Stomach (tissue), 9 donors: ENCODE results near the gene IRF8. TPM values are rescaled to one million over a fixed set of nuclear protein-coding genes. Genes with fewer than 3 reads are reported as not detected.

Experiments
- DNase-seq, 2 donors: peaks; one replicate each; pipeline versions ENCODE4 v3.0.0 to v3.0.0-alpha.2; 2013 to 2019
- H3K27ac ChIP-seq, 5 donors: fragments of 200-600 bp in 4 of 5; sonication (generic) in 4 of 5; one replicate each; pipeline ENCODE4 v1.5.1; 2013 to 2019; ENCODE audit warnings: mild to moderate bottlenecking in 1 of 5, moderate library complexity in 1 of 5
- H3K27me3 ChIP-seq, 3 donors: fragments of 200-600 bp; sonication (generic); one replicate each; pipeline ENCODE4 v1.5.1; 2017 to 2019; ENCODE audit warnings: mixed run types in 1 of 3
- H3K36me3 ChIP-seq, 4 donors: fragments of 200-600 bp; sonication (generic); 1 replicate in 3 of 4; 2 replicates in 1 of 4; pipeline ENCODE4 v1.5.1; 2016 to 2019
- H3K4me1 ChIP-seq, 4 donors: fragments of 200-600 bp; sonication (generic); one replicate each; pipeline ENCODE4 v1.5.1; 2016 to 2019
- H3K4me3 ChIP-seq, 4 donors: fragments of 200-600 bp; sonication (generic) in 3 of 4; one replicate each; pipeline ENCODE4 v1.5.1; 2016 to 2019; ENCODE audit warnings: mild to moderate bottlenecking in 1 of 4
- H3K9me3 ChIP-seq, 4 donors: fragments of 200-600 bp; sonication (generic); one replicate each; pipeline ENCODE4 v1.5.1; 2016 to 2019
- CTCF ChIP-seq, 7 experiments: fragments of 450-650 bp in 4 of 7; fragments of 200-600 bp in 3 of 7; sonication (generic) in 3 of 7; IDR thresholded peaks; one replicate each; pipeline ENCODE4 v1.5.1; 2016 to 2019; ENCODE audit warnings: antibody characterized with exemption in 7 of 7, control low read depth in 2 of 7, mild to moderate bottlenecking in 1 of 7
- EP300 ChIP-seq: sonication (generic); formaldehyde crosslinking; IDR thresholded peaks from one replicate; pipeline ENCODE4 v1.6.1; 2017; ENCODE audit warnings: antibody characterized with exemption
- POLR2A ChIP-seq, 4 donors: fragments of 450-650 bp; IDR thresholded peaks; one replicate each; pipeline ENCODE4 v1.6.1; 2016; ENCODE audit warnings: antibody characterized with exemption in 4 of 4, control low read depth in 2 of 4, mild to moderate bottlenecking in 1 of 4, moderate library complexity in 1 of 4
- POLR2AphosphoS5 ChIP-seq, 3 donors: sonication (generic); formaldehyde crosslinking; IDR thresholded peaks; one replicate each; pipeline ENCODE4 v1.6.1; 2016; ENCODE audit warnings: antibody characterized with exemption in 3 of 3
- WGBS, 5 donors: extraction: QIAGEN DNeasy Blood & Tissue Kit in 3 of 5; methylation state at CpG; one replicate each; pipeline versions ENCODE4 v1.1.5 to v1.1.7; 2013 to 2018; 5-methylcytosine and 5-hydroxymethylcytosine counted together
- intact Hi-C: fragments of 100-400 bp; cut with DNase I; formaldehyde crosslinking; loops from one replicate; pipeline ENCODE4 v1.15.1; 2023; ENCODE audit warnings: low total_unique reads
- polyA plus RNA-seq, 3 donors: library from polyadenylated mRNA; stranded (reverse); fragments of 200-250 nt; gene quantifications; one replicate each; pipeline ENCODE4 v1.2.3, GENCODE V29; 2013
- small RNA-seq, 4 donors: library from RNA; depleted of rRNA; stranded (forward); fragments of <200 nt; gene quantifications; one replicate each; pipeline ENCODE3, GENCODE V24; 2016
- total RNA-seq, 5 donors: library from RNA; depleted of rRNA; stranded (reverse); fragments of >200 nt; gene quantifications; one replicate each; pipeline versions ENCODE4 v1.1.0 to v1.2.3, GENCODE V29; 2014 to 2016
- donor health status: healthy with polysubstance abuse.
- donor health status: Bipolar disorder and iron deficiency.
- donor health status: healthy.

Gene IRF8
- total and polyA plus RNA-seq, 8 donors, result 5.2 to 49.8 (median 12.1) TPM

GRCh38 chr16:85969591-85969990 is 70.6 kb downstream of the IRF8 start:
- H3K4me3 ChIP-seq, result no peak overlapping the region
- TF ChIP-seq EP300 (no peak), CTCF (IDR thresholded peaks at IDR 0.05) (no peak), POLR2A (IDR thresholded peaks at IDR 0.05) (no peak)
- no peaks in the 10 kb centered on the region for H3K27me3 ChIP-seq
- H3K27ac ChIP-seq, result no peak overlapping the region
- no peaks in the 10 kb centered on the region for H3K9me3 ChIP-seq
- no peaks in the 10 kb centered on the region for H3K36me3 ChIP-seq
- intact Hi-C loops, result no loop called here
- no peak for DNase-seq
- peaks cover 0 to 22% (median 17%) of the 10 kb centered on the region in 4 donors for H3K4me1 ChIP-seq
- 46 to 59% (median 52%) methylated on average over 9 of the region's 9 CpGs for WGBS, 5 donors

GRCh38 chr16:85970016-85970733 is 71.2 kb downstream of the IRF8 start:
- TF ChIP-seq EP300 (no peak), POLR2AphosphoS5 (IDR thresholded peaks at IDR 0.05) (no peak), POLR2A (IDR thresholded peaks at IDR 0.05) (no peak), CTCF (IDR thresholded peaks at IDR 0.05) (no peak)
- H3K27ac ChIP-seq, result no peak overlapping the region
- H3K9me3 ChIP-seq, result no peaks in the 10 kb centered on the region
- H3K4me3 ChIP-seq, result no peak overlapping the region
- WGBS, 5 donors, result 80 to 89% (median 84%) methylated on average over 14 of the region's 14 CpGs
- peaks cover 4 to 28% (median 20%) of the 10 kb centered on the region in 4 donors for H3K4me1 ChIP-seq
- no peak for DNase-seq
- no peaks in the 10 kb centered on the region for H3K27me3 ChIP-seq
- no peaks in the 10 kb centered on the region for H3K36me3 ChIP-seq
- intact Hi-C loops, result no loop called here

- TF ChIP-seq CTCF (IDR thresholded peaks at IDR 0.05), result no peak
- TF ChIP-seq POLR2AphosphoS5 (IDR thresholded peaks at IDR 0.05), result no peak
- TF ChIP-seq EP300, result no peak
- intact Hi-C loops, result no loop called here
- Histone ChIP-seq H3K27ac (no peak overlapping the region), H3K9me3 (no peaks in the 10 kb centered on the region), H3K4me3 (no peak overlapping the region), H3K4me1 (peaks cover 8 to 31% (median 23%) of the 10 kb centered on the region in 4 donors), H3K27me3 (no peaks in the 10 kb centered on the region), H3K36me3 (no peaks in the 10 kb centered on the region)
- WGBS, 5 donors, result 86 to 98% (median 93%) methylated on average over 3 of the region's 3 CpGs
- no peak for DNase-seq
Observed at GRCh38 chr16:85970738-85971137, 71.8 kb downstream of the IRF8 start.

Small RNA genes within 50 kb of the gene (small RNA-seq; reads per million reads assigned to genes)
- 0.15 to 0.98 (median 0.30) reads per million in 4 donors for gene MIR6774

Other genes starting within 250 kb of the IRF8 start
- gene GINS2, start 210.2 kb upstream of the IRF8 start, total RNA-seq, result 1 to 10 TPM in 3 of 5 donors, under 1 TPM in 1, not detected in 1; 0.87 to 2.0 (median 1.9) TPM
- 1 to 10 TPM; 1.5 to 3.6 (median 2.9) TPM for gene GINS2, start 210.2 kb upstream of the IRF8 start, polyA plus RNA-seq
- 10 to 100 TPM in 1 of 5 donors, 1 to 10 TPM in 2, not detected in 2; 1.1 to 24.9 (median 2.9) TPM for gene C16orf74, start 148.1 kb upstream of the IRF8 start, total RNA-seq
- gene C16orf74, start 148.1 kb upstream of the IRF8 start, polyA plus RNA-seq, result 10 to 100 TPM in 1 of 3 donors, 1 to 10 TPM in 1, not detected in 1; 4.6 to 12.4 TPM
- 10 to 100 TPM in 4 of 5 donors, 1 to 10 TPM in 1; 1.8 to 38.8 (median 20.0) TPM for gene EMC8, start 99.6 kb upstream of the IRF8 start, total RNA-seq
- 10 to 100 TPM; 10.5 to 18.0 (median 11.3) TPM for gene EMC8, start 99.6 kb upstream of the IRF8 start, polyA plus RNA-seq
- 100 to 1,000 TPM in 4 of 5 donors, 10 to 100 TPM in 1; 57.2 to 703 (median 434) TPM for gene COX4I1, start 99.5 kb upstream of the IRF8 start, total RNA-seq
- gene COX4I1, start 99.5 kb upstream of the IRF8 start, polyA plus RNA-seq, result 1,000 to 10,000 TPM; 1,255 to 1,368 (median 1,353) TPM